Measurements from ENCODE around the gene GRID2.

- TF ChIP-seq EZH2phosphoT487 (IDR thresholded peaks at IDR 0.05; ENCODE audit: low read length) (no peak), CTCF (IDR thresholded peaks at IDR 0.05; ENCODE audit: low read length) (no peak)
Measured at GRCh38 chr4:93777081-93777460, 1473.3 kb downstream of the GRID2 start.

Measured in MM.1S (cell line).